GM18519 (cell line): ENCODE results near the gene DHDDS.
"Not testable (repeated sequence)": the region's sequence is repeated elsewhere in the genome, so short reads cannot be mapped to it uniquely, and the experiment has no call there.

ENCODE experiments used
- ATAC-seq: cut with Tn5 transposase; IDR thresholded peaks from one replicate; pipeline ENCODE4 v1.9.1; 2021; ENCODE audit warnings: mild to moderate bottlenecking, moderate library complexity; ENCODE audit not compliant: unreplicated experiment, low FRiP score

Gene DHDDS

GRCh38 chr1:26472901-26473845 is 41.1 kb downstream of the DHDDS start:
- ATAC-seq: peak; percentile 61

- ATAC-seq: no peak
Observed at GRCh38 chr1:26474818-26475217, 42.7 kb downstream of the DHDDS start.

- ATAC-seq: no peak
Observed at GRCh38 chr1:26475989-26476388, 43.9 kb downstream of the DHDDS start.

GRCh38 chr1:26476958-26477357 is 44.8 kb downstream of the DHDDS start:
- no peak for ATAC-seq

- ATAC-seq: no peak
Observed at GRCh38 chr1:26477446-26478152, 45.5 kb downstream of the DHDDS start.

GRCh38 chr1:26478159-26478558 is 46.0 kb downstream of the DHDDS start:
- no peak for ATAC-seq

- no peak for ATAC-seq
Observed at GRCh38 chr1:26478988-26479387, 46.9 kb downstream of the DHDDS start.

- no peak for ATAC-seq
Observed at GRCh38 chr1:26482921-26483320, 50.8 kb downstream of the DHDDS start.

GRCh38 chr1:26483980-26484379 is 51.9 kb downstream of the DHDDS start:
- no peak for ATAC-seq

- ATAC-seq: no peak
Observed at GRCh38 chr1:26490155-26490554, 58.0 kb downstream of the DHDDS start.

- ATAC-seq: no peak
Observed at GRCh38 chr1:26493267-26493666, 61.1 kb downstream of the DHDDS start.

- ATAC-seq: no peak
Observed at GRCh38 chr1:26493938-26494337, 61.8 kb downstream of the DHDDS start.

- no peak for ATAC-seq
Observed at GRCh38 chr1:26496861-26497260, 64.7 kb downstream of the DHDDS start.

GRCh38 chr1:26498894-26499293 is 66.8 kb downstream of the DHDDS start:
- no peak for ATAC-seq

GRCh38 chr1:26500488-26501175 is 68.5 kb downstream of the DHDDS start:
- peak; percentile 31 for ATAC-seq

- ATAC-seq: not testable (repeated sequence)
Observed at GRCh38 chr1:26510711-26511110, 78.6 kb downstream of the DHDDS start.

- not testable (repeated sequence) for ATAC-seq
Observed at GRCh38 chr1:26515836-26516235, 83.7 kb downstream of the DHDDS start.

GRCh38 chr1:26516987-26517765 is 85.1 kb downstream of the DHDDS start:
- ATAC-seq: no peak

- no peak for ATAC-seq
Observed at GRCh38 chr1:26517766-26518049, 85.6 kb downstream of the DHDDS start.

GRCh38 chr1:26518355-26518754 is 86.2 kb downstream of the DHDDS start:
- no peak for ATAC-seq
